ENCODE measurements around the gene CENPS. TPM values are rescaled to one million over a fixed set of nuclear protein-coding genes. Genes with fewer than 3 reads are reported as not detected.
A peak's percentile ranks its signal among the peaks of the same experiment; 100 is the strongest.

CENPS gene
- total and polyA plus RNA-seq, 9 of the 15 experiments (the other 6 are each of a cell fraction or from before 2014, with no cell fraction given): 10.2 to 36.0 (median 26.0) TPM

- TF ChIP-seq ATF4 (CRISPR knock-in tag; IDR thresholded peaks at IDR 0.05): peak; percentile 72
- TF ChIP-seq ZNF354B (CRISPR knock-in tag; IDR thresholded peaks at IDR 0.05): peak; percentile 26; the same call in 1 of the 2 replicates
- peak; percentile 12 to 27; a peak in 1 of 4 replicates for TF ChIP-seq RAD21 (CRISPR knock-in tag; conservative IDR thresholded peaks at IDR 0.05 in 1 of 2, IDR thresholded peaks at IDR 0.05 in 1 of 2)
- no peak for TF ChIP-seq RFX5 (IDR thresholded peaks at IDR 0.05; ENCODE audit: low read depth, low read length)
- 0 out of 2 replicates have a peak, but pooled peaks have one; percentile 58 for TF ChIP-seq FOXP1 (CRISPR knock-in tag; IDR thresholded peaks at IDR 0.05)
- TF ChIP-seq ZBTB43 (CRISPR knock-in tag; IDR thresholded peaks at IDR 0.05): no peak
- peak; percentile 86 for TF ChIP-seq LEF1 (IDR thresholded peaks at IDR 0.05)
- TF ChIP-seq BRF1 (IDR thresholded peaks at IDR 0.05; ENCODE audit: borderline replicate concordance, extremely low read depth, insufficient read length): no peak
- peak; percentile 46 for TF ChIP-seq NCOA4 (IDR thresholded peaks at IDR 0.05; ENCODE audit: partially characterized antibody)
- TF ChIP-seq MAFF (IDR thresholded peaks at IDR 0.05; ENCODE audit: low read length): peak; percentile 98
- TF ChIP-seq DIDO1 (tag; IDR thresholded peaks at IDR 0.05; ENCODE audit: low read depth): 0 out of 2 replicates have a peak, but pooled peaks have one; percentile 46
- peak; percentile 44 for TF ChIP-seq RBFOX2 (IDR thresholded peaks at IDR 0.05; ENCODE audit: low read depth, low read length)
- TF ChIP-seq RBM34 (IDR thresholded peaks at IDR 0.05; ENCODE audit: borderline replicate concordance, insufficient read depth, low read length): no peak
- peak; percentile 72; the same call in 1 of the 2 replicates for TF ChIP-seq BCL6 (CRISPR knock-in tag; IDR thresholded peaks at IDR 0.05)
- TF ChIP-seq CREM (IDR thresholded peaks at IDR 0.05; ENCODE audit: low read depth): peak; percentile 56; the same call in 1 of the 2 replicates
- peak; percentile 98 for TF ChIP-seq MAFK (IDR thresholded peaks at IDR 0.05; ENCODE audit: low read length)
- no peak for TF ChIP-seq CBFA2T2 (conservative IDR thresholded peaks at IDR 0.05)
- TF ChIP-seq RREB1 (CRISPR knock-in tag; IDR thresholded peaks at IDR 0.05): 0 out of 2 replicates have a peak, but pooled peaks have one; percentile 60
These were observed 14.9 kb upstream of the CENPS start (continued) for GRCh38 chr1:10415211-10415930.

Data from K562 (cell line).